CD1c-positive myeloid dendritic cell (primary cell): ENCODE results near the gene PGLYRP3.

Source experiments
- DNase-seq: peaks from one replicate; pipeline ENCODE4 v3.0.0-alpha.2; 2016; ENCODE audit errors: extremely low spot score

The PGLYRP3 gene

GRCh38 chr1:153260585-153261280 lies 52.0 kb downstream of the PGLYRP3 start:
- DNase-seq = peak; percentile 71

GRCh38 chr1:153259387-153259786 lies 53.4 kb downstream of the PGLYRP3 start, which contains the start of gene LORICRIN:
Gene LORICRIN, plus strand, starts transcription at chr1:153259687. Its CDS starts 1,263 bp downstream, at chr1:153260950.
- DNase-seq = no peak

- DNase-seq = no peak
Observed at GRCh38 chr1:153253693-153254092, 59.1 kb downstream of the PGLYRP3 start.

GRCh38 chr1:153253076-153253475 lies 59.7 kb downstream of the PGLYRP3 start:
- no peak for DNase-seq

GRCh38 chr1:153251988-153252387 lies 60.8 kb downstream of the PGLYRP3 start:
- no peak for DNase-seq

GRCh38 chr1:153251562-153251961 lies 61.2 kb downstream of the PGLYRP3 start:
- DNase-seq = no peak

- no peak for DNase-seq
Observed at GRCh38 chr1:153251087-153251486, 61.7 kb downstream of the PGLYRP3 start.

GRCh38 chr1:153250166-153250565 lies 62.6 kb downstream of the PGLYRP3 start:
- DNase-seq = no peak

- DNase-seq = no peak
Observed at GRCh38 chr1:153248176-153248879, 64.4 kb downstream of the PGLYRP3 start.
